Esophagus muscularis mucosa (tissue), 3 donors: ENCODE measurements around the gene ZKSCAN3.

Source experiments
- CTCF ChIP-seq, 3 experiments: fragments of 200-600 bp in 2 of 3; fragments of 450-650 bp in 1 of 3; sonication (generic) in 2 of 3; IDR thresholded peaks; one replicate each; pipeline ENCODE4 v1.5.1; 2017 to 2019; ENCODE audit warnings: antibody characterized with exemption in 3 of 3, mild to moderate bottlenecking in 2 of 3, moderate library complexity in 1 of 3
- EP300 ChIP-seq: sonication (generic); formaldehyde crosslinking; IDR thresholded peaks from one replicate; pipeline ENCODE4 v1.6.1; 2017; ENCODE audit warnings: antibody characterized with exemption

GRCh38 chr6:28402197-28402596 is 52.5 kb downstream of the ZKSCAN3 start:
- TF ChIP-seq CTCF (IDR thresholded peaks at IDR 0.05) (no peak), EP300 (no peak)
